HS-5 (cell line): ENCODE measurements around the gene XKR3.
A peak's percentile ranks its signal among the peaks of the same experiment; 100 is the strongest.
"Not testable (repeated sequence)": the region's sequence is repeated elsewhere in the genome, so short reads cannot be mapped to it uniquely, and the experiment has no call there.

Experiments
- DNase-seq: peaks from one replicate; pipeline ENCODE4 v3.0.0-alpha.2; 2012; ENCODE audit warnings: low read depth

The XKR3 gene

DNA sequence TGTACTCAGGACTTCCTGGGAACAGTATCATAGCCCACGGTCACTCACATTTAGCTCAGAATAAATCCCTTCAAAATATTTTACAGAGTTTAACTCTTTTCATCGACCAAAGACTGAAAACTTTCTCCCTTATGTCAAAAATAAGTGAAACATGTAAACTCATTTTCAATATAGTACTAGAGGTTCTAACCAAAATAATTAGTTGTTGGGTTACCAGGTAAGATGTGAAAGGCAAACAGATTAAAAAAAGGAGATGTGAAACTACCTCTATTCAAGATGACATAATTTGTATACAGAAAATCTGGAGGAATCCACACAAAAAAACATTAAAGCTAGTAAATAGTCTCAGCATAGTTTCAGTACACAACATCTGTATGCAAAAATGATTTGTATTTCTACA, 20.3 kb downstream of the XKR3 start:
- DNase-seq: no peak

- DNase-seq: no peak
These were observed 21.8 kb downstream of the XKR3 start for GRCh38 chr22:16803255-16803917.

DNA sequence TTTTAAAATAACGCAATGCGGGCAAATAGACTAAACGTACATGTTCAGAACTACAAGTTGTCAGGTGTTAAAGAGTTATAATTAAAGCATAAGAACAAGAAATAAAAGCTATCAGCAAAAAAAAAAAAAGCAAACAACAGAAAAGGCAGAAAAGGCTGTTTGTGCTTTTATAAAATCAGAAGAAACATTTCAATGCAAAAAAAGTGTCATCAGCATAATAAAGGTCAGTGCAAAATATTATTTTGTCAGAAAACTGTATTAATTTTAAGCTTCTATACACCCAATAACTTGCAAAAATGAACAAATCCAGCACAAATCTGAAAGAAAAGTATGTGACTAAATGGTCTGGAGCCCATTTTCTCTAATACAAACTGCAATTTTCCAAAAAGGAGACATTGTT, 23.6 kb downstream of the XKR3 start:
- DNase-seq: no peak

GRCh38 chr22:16801088-16801487, 24.1 kb downstream of the XKR3 start:
- DNase-seq: no peak

- DNase-seq: no peak
These were observed 24.9 kb downstream of the XKR3 start for GRCh38 chr22:16800358-16800757.

GRCh38 chr22:16795504-16795903, 29.7 kb downstream of the XKR3 start:
- DNase-seq: not testable (repeated sequence)

DNA sequence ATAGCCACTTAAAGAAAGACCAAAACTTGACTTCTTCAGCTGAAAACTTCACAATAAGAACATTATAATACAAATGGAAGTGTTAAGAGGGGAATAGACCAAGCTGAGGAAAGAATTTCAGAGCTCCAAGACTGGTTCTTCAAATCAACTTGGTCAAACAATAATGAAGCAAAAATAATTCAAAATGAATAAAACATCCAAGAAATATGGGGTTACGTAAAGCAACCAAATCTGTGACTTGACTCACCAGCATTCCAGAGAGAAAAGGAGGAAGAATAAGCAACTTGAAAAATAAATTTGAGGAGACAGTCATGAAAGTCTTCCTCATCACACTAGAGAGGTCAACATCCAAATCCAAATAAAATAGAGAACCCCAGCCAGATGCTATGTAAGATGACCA, 31.4 kb downstream of the XKR3 start:
- no peak for DNase-seq

GRCh38 chr22:16789860-16790493, 35.2 kb downstream of the XKR3 start:
- DNase-seq: no peak

- DNase-seq: no peak
These were observed 41.3 kb downstream of the XKR3 start for GRCh38 chr22:16783930-16784354.

DNA sequence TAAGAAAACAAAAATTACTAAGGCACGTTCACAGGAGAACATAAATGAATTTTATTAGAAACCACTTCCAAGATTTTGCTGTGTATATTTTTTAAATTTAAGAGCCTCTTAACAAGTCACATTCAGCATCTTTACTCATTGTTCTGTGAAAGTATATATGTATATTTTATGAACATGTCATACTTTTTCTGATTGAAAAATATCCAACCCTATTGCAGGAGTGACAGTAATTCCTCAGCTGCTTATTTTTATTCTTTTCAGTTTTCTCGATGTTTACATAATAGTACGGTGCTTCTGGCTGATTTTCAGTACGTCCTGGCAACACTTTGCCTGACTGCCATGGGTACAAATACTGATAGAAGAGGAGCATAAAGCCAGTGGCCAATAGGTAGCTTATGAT, 41.8 kb downstream of the XKR3 start:
- DNase-seq: no peak

- no peak for DNase-seq
These were observed 43.4 kb downstream of the XKR3 start for GRCh38 chr22:16781764-16782329.

DNA sequence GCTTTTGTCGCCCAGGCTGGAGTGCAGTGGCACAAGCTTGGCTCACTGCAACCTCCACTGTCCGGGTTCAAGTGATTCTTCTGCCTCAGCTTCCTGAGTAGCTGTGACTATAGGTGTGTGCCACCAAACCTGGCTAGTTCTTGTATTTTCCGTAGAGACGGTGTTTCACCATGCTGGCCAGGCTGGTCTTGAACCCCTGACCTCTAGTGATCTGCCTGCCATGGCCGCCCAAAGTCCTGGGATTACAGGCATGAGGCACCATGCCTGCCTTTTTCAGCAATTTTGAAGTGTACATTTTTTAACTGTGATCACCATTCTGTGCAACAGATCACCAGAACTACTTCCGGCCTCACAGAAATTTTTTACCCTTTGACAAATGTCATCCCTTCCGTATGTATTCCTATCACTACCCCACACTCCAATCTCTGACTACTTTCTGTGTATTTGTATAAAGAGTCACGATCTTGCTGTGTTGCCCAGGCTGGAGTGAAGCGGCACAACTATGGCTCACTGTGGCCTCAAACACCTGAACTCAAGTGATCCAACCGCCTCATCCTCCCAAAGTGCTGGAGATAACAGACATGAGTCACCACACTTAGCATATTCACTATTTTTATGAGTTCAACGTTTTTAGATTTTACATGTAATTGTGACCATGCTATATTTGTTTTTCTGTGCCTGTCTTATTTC, 44.0 kb downstream of the XKR3 start:
- no peak for DNase-seq

GRCh38 chr22:16777284-16777924, 47.8 kb downstream of the XKR3 start:
- DNase-seq: no peak

GRCh38 chr22:16776080-16776479, 49.1 kb downstream of the XKR3 start:
- no peak for DNase-seq

DNA sequence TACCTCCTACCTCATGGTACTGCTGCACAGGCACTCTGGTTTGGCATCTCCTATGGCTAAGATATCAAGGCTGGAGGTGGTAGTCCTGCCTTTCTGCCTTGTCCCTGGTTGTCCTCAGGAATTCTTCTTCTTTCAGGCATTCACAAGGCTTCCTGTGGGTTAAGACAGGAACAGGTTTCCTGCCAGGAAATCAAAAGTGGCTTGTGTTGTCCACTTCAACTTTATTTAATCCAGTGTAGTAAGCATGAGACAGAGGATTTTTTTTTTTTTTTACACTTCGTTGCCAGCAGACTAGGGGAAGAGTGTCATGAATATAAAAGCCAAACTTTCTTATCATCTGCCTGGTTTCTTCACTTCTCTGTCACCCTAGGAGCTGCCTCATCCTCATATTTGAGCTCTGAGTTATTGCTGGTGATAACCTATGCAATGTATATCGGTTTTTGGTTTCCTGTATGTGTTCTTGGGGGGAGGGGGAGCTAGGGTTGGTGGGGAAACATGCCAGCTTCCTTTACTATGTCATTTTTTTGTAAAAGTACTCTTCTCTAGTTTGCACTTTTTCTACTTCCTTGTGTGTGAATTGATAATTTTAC, 50.2 kb downstream of the XKR3 start:
- peak; percentile 39 for DNase-seq

DNA sequence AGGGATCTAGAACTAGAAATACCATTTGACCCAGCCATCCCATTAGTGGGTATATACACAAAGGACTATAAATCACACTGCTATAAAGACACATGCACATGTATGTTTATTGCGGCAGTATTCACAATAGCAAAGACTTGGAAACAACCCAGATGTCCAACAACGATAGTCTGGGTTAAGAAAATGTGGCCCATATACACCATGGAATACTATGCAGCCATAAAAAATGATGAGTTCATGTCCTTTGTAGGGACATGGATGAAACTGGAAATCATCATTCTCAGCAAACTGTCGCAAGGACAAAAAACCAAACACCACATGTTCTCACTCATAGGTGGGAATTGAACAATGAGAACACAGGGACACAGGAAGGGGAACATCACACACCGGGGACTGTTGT, 53.6 kb downstream of the XKR3 start:
- DNase-seq: not testable (repeated sequence)

DNA sequence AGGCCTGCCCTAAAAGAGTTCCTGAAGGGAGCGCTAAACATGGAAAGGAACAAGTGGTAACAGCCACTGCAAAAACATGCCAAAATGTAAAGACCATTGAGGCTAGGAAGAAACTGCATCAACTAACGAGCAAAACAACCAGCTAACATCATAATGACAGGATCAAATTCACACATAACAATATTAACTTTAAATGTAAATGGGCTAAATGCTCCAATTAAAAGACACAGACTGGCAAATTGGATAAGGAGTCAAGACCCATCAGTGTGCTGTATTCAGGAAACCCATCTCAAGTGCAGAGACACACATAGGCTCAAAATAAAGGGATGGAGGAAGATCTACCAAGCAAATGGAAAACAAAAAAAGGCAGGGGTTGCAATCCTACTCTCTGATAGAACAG, 57.3 kb downstream of the XKR3 start:
- not testable (repeated sequence) for DNase-seq

DNA sequence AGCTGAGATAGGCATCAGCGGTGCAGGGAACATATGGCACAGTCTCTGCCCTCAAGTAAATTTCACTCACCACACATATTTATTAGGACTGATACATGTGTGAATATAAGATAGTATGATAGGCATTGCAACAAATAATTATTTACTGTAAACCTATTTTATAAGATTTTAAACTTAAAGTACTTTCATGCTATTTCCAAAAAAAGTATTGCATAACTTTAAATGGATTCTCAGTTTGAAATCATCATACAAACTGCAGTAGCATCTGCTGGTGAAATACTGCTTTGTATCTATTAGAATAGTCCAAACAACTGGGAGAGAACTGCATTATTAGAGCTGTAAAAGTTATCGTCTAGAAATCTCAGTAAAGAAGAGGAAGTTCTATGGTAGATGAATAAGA, 63.0 kb downstream of the XKR3 start:
- DNase-seq: not testable (repeated sequence)

GRCh38 chr22:16760416-16760815, 64.8 kb downstream of the XKR3 start:
- DNase-seq: not testable (repeated sequence)

GRCh38 chr22:16749282-16749681, 75.9 kb downstream of the XKR3 start:
- DNase-seq: not testable (repeated sequence)

- not testable (repeated sequence) for DNase-seq
These were observed 76.9 kb downstream of the XKR3 start for GRCh38 chr22:16748160-16748929.
